Measurements from ENCODE around the gene ZSCAN10. TPM values are rescaled to one million over a fixed set of nuclear protein-coding genes. Genes with fewer than 3 reads are reported as not detected.
"Not testable (repeated sequence)": the region's sequence is repeated elsewhere in the genome, so short reads cannot be mapped to it uniquely, and the experiment has no call there.

ZSCAN10 gene
- total RNA-seq, 1 experiment from 2014 or later = 11.2 TPM

GRCh38 chr16:3055734-3056115 is 43.4 kb downstream of the ZSCAN10 start:
- in situ Hi-C loops (cut with HindIII; ENCODE audit: low sequenced_read_pairs); DNase-seq (ENCODE audit: low spot score): not testable (repeated sequence)

GRCh38 chr16:3054965-3055733 is 43.9 kb downstream of the ZSCAN10 start:
- in situ Hi-C loops (cut with HindIII; ENCODE audit: low sequenced_read_pairs) = no loop called here
- DNase-seq (ENCODE audit: low spot score) = no peak

- DNase-seq (ENCODE audit: low spot score); in situ Hi-C loops (cut with HindIII; ENCODE audit: low sequenced_read_pairs): not testable (repeated sequence)
Measured at GRCh38 chr16:3053330-3053710, 45.8 kb downstream of the ZSCAN10 start.

- in situ Hi-C loops (cut with HindIII; ENCODE audit: low sequenced_read_pairs); DNase-seq (ENCODE audit: low spot score): not testable (repeated sequence)
Measured at GRCh38 chr16:3052571-3053329, 46.3 kb downstream of the ZSCAN10 start.

GRCh38 chr16:3051494-3051893 is 47.6 kb downstream of the ZSCAN10 start:
- no peak for DNase-seq (ENCODE audit: low spot score)
- in situ Hi-C loops (cut with HindIII; ENCODE audit: low sequenced_read_pairs) = no loop called here

GRCh38 chr16:3051009-3051408 is 48.1 kb downstream of the ZSCAN10 start:
- in situ Hi-C loops (cut with HindIII; ENCODE audit: low sequenced_read_pairs) = no loop called here
- no peak for DNase-seq (ENCODE audit: low spot score)

GRCh38 chr16:3050487-3050886 is 48.6 kb downstream of the ZSCAN10 start:
- no peak for DNase-seq (ENCODE audit: low spot score)
- in situ Hi-C loops (cut with HindIII; ENCODE audit: low sequenced_read_pairs) = no loop called here

- in situ Hi-C loops (cut with HindIII; ENCODE audit: low sequenced_read_pairs) = no loop called here
Measured at GRCh38 chr16:3049921-3050481, 49.1 kb downstream of the ZSCAN10 start.

GRCh38 chr16:3047387-3047720 is 51.7 kb downstream of the ZSCAN10 start:
- DNase-seq (ENCODE audit: low spot score) = no peak
- in situ Hi-C loops (cut with HindIII; ENCODE audit: low sequenced_read_pairs) = no loop called here

More at GRCh38 chr16:3049921-3050481, 49.1 kb downstream of the ZSCAN10 start:
- DNase-seq (ENCODE audit: low spot score) = no peak

GRCh38 chr16:3046641-3047386 is 52.3 kb downstream of the ZSCAN10 start:
- DNase-seq (ENCODE audit: low spot score) = no peak
- in situ Hi-C loops (cut with HindIII; ENCODE audit: low sequenced_read_pairs) = no loop called here

- in situ Hi-C loops (cut with HindIII; ENCODE audit: low sequenced_read_pairs) = no loop called here
- no peak for DNase-seq (ENCODE audit: low spot score)
Measured at GRCh38 chr16:3045758-3046640, 53.1 kb downstream of the ZSCAN10 start, which contains the start of gene MMP25. Gene MMP25 (plus strand): TSS chr16:3046561. CDS start chr16:3046918, 357 bp downstream.

GRCh38 chr16:3044708-3045107 is 54.4 kb downstream of the ZSCAN10 start:
- DNase-seq (ENCODE audit: low spot score) = no peak
- in situ Hi-C loops (cut with HindIII; ENCODE audit: low sequenced_read_pairs) = no loop called here

GRCh38 chr16:3042376-3042775 is 56.7 kb downstream of the ZSCAN10 start:
- in situ Hi-C loops (cut with HindIII; ENCODE audit: low sequenced_read_pairs) = no loop called here
- no peak for DNase-seq (ENCODE audit: low spot score)

- in situ Hi-C loops (cut with HindIII; ENCODE audit: low sequenced_read_pairs) = no loop called here
- DNase-seq (ENCODE audit: low spot score) = no peak
Measured at GRCh38 chr16:3038896-3039295, 60.2 kb downstream of the ZSCAN10 start.

Other genes with a start within 250 kb of the ZSCAN10 start
- gene PRSS22, start 241.1 kb downstream of the ZSCAN10 start, total RNA-seq (2014; rRNA removed; shearing (Covaris generic)) = not detected in 2 replicates
- 91.6 and 137 TPM in 2 replicates for gene FLYWCH2, start 216.1 kb downstream of the ZSCAN10 start, total RNA-seq (2014; rRNA removed; shearing (Covaris generic))
- 51.8 and 52.7 TPM in 2 replicates for gene FLYWCH1, start 187.4 kb downstream of the ZSCAN10 start, total RNA-seq (2014; rRNA removed; shearing (Covaris generic))
- gene KREMEN2, start 135.0 kb downstream of the ZSCAN10 start, total RNA-seq (2014; rRNA removed; shearing (Covaris generic)) = 64.8 and 80.7 TPM in 2 replicates
- 29.0 and 43.4 TPM in 2 replicates for gene PAQR4, start 129.9 kb downstream of the ZSCAN10 start, total RNA-seq (2014; rRNA removed; shearing (Covaris generic))
- gene PKMYT1, start 118.8 kb downstream of the ZSCAN10 start, total RNA-seq (2014; rRNA removed; shearing (Covaris generic)) = 9.3 and 19.0 TPM in 2 replicates
- not detected in 2 replicates for gene CLDN9, start 86.4 kb downstream of the ZSCAN10 start, total RNA-seq (2014; rRNA removed; shearing (Covaris generic))
- gene CLDN6, start 81.1 kb downstream of the ZSCAN10 start, total RNA-seq (2014; rRNA removed; shearing (Covaris generic)) = 1.7 and 2.7 TPM in 2 replicates
- gene TNFRSF12A, start 78.9 kb downstream of the ZSCAN10 start, total RNA-seq (2014; rRNA removed; shearing (Covaris generic)) = 128 and 129 TPM in 2 replicates
- gene HCFC1R1, start 75.4 kb downstream of the ZSCAN10 start, total RNA-seq (2014; rRNA removed; shearing (Covaris generic)) = 55.9 and 59.3 TPM in 2 replicates
- gene THOC6, start 75.3 kb downstream of the ZSCAN10 start, total RNA-seq (2014; rRNA removed; shearing (Covaris generic)) = 106 and 120 TPM in 2 replicates
- gene BICDL2, start 62.4 kb downstream of the ZSCAN10 start, total RNA-seq (2014; rRNA removed; shearing (Covaris generic)) = 1.1 and 1.2 TPM in 2 replicates
- gene MMP25, start 52.7 kb downstream of the ZSCAN10 start, total RNA-seq (2014; rRNA removed; shearing (Covaris generic)) = 0.95 and 2.9 TPM in 2 replicates
- gene IL32, start 33.7 kb downstream of the ZSCAN10 start, total RNA-seq (2014; rRNA removed; shearing (Covaris generic)) = 17.4 and 22.8 TPM in 2 replicates
- 21.3 and 27.6 TPM in 2 replicates for gene ZNF205, start 13.3 kb upstream of the ZSCAN10 start, total RNA-seq (2014; rRNA removed; shearing (Covaris generic))
- 0.31 and 0.61 TPM in 2 replicates for gene ZNF213, start 35.7 kb upstream of the ZSCAN10 start, total RNA-seq (2014; rRNA removed; shearing (Covaris generic))
- gene OR1F1, start 88.9 kb upstream of the ZSCAN10 start, total RNA-seq (2014; rRNA removed; shearing (Covaris generic)) = not detected in 2 replicates
- 9.8 and 10.1 TPM in 2 replicates for gene ZNF200, start 135.9 kb upstream of the ZSCAN10 start, total RNA-seq (2014; rRNA removed; shearing (Covaris generic))
- not detected in 2 replicates for gene MEFV, start 157.3 kb upstream of the ZSCAN10 start, total RNA-seq (2014; rRNA removed; shearing (Covaris generic))
- 87.5 and 117 TPM in 2 replicates for gene ZNF263, start 184.2 kb upstream of the ZSCAN10 start, total RNA-seq (2014; rRNA removed; shearing (Covaris generic))
- gene TIGD7, start 206.1 kb upstream of the ZSCAN10 start, total RNA-seq (2014; rRNA removed; shearing (Covaris generic)) = 6.5 and 11.8 TPM in 2 replicates
- 23.0 and 25.4 TPM in 2 replicates for gene ZNF75A, start 206.2 kb upstream of the ZSCAN10 start, total RNA-seq (2014; rRNA removed; shearing (Covaris generic))